Liver (tissue), 9 donors: ENCODE measurements around the gene CDC14A. TPM values are rescaled to one million over a fixed set of nuclear protein-coding genes. Genes with fewer than 3 reads are reported as not detected.
"Not testable (repeated sequence)": the region's sequence is repeated elsewhere in the genome, so short reads cannot be mapped to it uniquely, and the experiment has no call there.

Source experiments
- DNase-seq: peaks from one replicate; pipeline ENCODE4 v3.0.0-alpha.2; 2017; ENCODE audit warnings: low spot score
- H3K27ac ChIP-seq, 2 donors: one replicate each; pipeline ENCODE4 v1.7.0; 2013; ENCODE audit warnings: inconsistent platforms in 2 of 2, low read length in 2 of 2, control low read depth in 1 of 2, low read depth in 1 of 2, mild to moderate bottlenecking in 1 of 2
- H3K27me3 ChIP-seq, 4 donors: one replicate each; pipeline versions ENCODE4 v1.6.1 to v1.7.0; 2013; ENCODE audit warnings: low read length in 3 of 4, inconsistent platforms in 1 of 4, mild to moderate bottlenecking in 1 of 4, moderate library complexity in 1 of 4; ENCODE audit not compliant: control insufficient read depth in 4 of 4, insufficient read depth in 4 of 4
- H3K36me3 ChIP-seq, 4 donors: one replicate each; pipeline versions ENCODE4 v1.6.1 to v1.7.0; 2013; ENCODE audit warnings: low read length in 3 of 4, mild to moderate bottlenecking in 3 of 4, low read depth in 1 of 4, moderate library complexity in 1 of 4; ENCODE audit not compliant: control insufficient read depth in 4 of 4, insufficient read depth in 3 of 4
- H3K4me1 ChIP-seq, 4 donors: one replicate each; pipeline versions ENCODE4 v1.6.1 to v1.7.0; 2013; ENCODE audit warnings: low read length in 3 of 4, mild to moderate bottlenecking in 3 of 4, moderate library complexity in 1 of 4; ENCODE audit not compliant: control insufficient read depth in 4 of 4, insufficient read depth in 4 of 4
- H3K4me3 ChIP-seq, 3 donors: one replicate each; pipeline versions ENCODE4 v1.6.1 to v1.7.0; 2013; ENCODE audit warnings: low read length in 3 of 3, control low read depth in 1 of 3, low read depth in 1 of 3, mild to moderate bottlenecking in 1 of 3
- H3K9ac ChIP-seq, 2 donors: one replicate each; pipeline ENCODE4 v1.7.0; 2013; ENCODE audit warnings: low read length in 2 of 2, mild to moderate bottlenecking in 2 of 2, moderate library complexity in 2 of 2, control low read depth in 1 of 2, low read depth in 1 of 2
- H3K9me3 ChIP-seq, 4 donors: one replicate each; pipeline versions ENCODE4 v1.6.1 to v1.7.0; 2013; ENCODE audit warnings: low read length in 3 of 4; ENCODE audit not compliant: control insufficient read depth in 4 of 4
- EGR1 ChIP-seq, 2 donors: IDR thresholded peaks; 2 replicates each; pipeline ENCODE4 v1.6.1; 2016 to 2018; ENCODE audit warnings: antibody characterized with exemption in 2 of 2, low read depth in 2 of 2
- FOXA1 ChIP-seq: IDR thresholded peaks from 2 replicates; pipeline ENCODE4 v1.6.1; 2016; ENCODE audit warnings: antibody characterized with exemption
- FOXA2 ChIP-seq: IDR thresholded peaks from 2 replicates; pipeline ENCODE4 v1.6.1; 2016; ENCODE audit warnings: antibody characterized with exemption
- GABPA ChIP-seq, 2 donors: IDR thresholded peaks in 1 of 2; conservative IDR thresholded peaks in 1 of 2; 2 replicates each; pipeline ENCODE4 v1.6.1; 2016; ENCODE audit warnings: antibody characterized with exemption in 2 of 2, mild to moderate bottlenecking in 1 of 2, moderate library complexity in 1 of 2
- HNF4A ChIP-seq, 2 donors: conservative IDR thresholded peaks; 2 replicates each; pipeline ENCODE4 v1.6.1; 2016; ENCODE audit warnings: antibody characterized with exemption in 2 of 2, mild to moderate bottlenecking in 2 of 2
- HNF4G ChIP-seq: IDR thresholded peaks from 2 replicates; pipeline ENCODE4 v1.6.1; 2016; ENCODE audit warnings: antibody characterized with exemption
- JUND ChIP-seq, 2 donors: IDR thresholded peaks; 2 replicates each; pipeline ENCODE4 v1.6.1; 2016; ENCODE audit warnings: antibody characterized with exemption in 2 of 2
- NR2F2 ChIP-seq: IDR thresholded peaks from 2 replicates; pipeline ENCODE4 v1.6.1; 2016; ENCODE audit warnings: antibody characterized with exemption
- RAD21 ChIP-seq, 2 donors: IDR thresholded peaks; 2 replicates each; pipeline ENCODE4 v1.6.1; 2016; ENCODE audit warnings: antibody characterized with exemption in 2 of 2, mild to moderate bottlenecking in 2 of 2
- RXRA ChIP-seq, 2 donors: IDR thresholded peaks; 2 replicates each; pipeline ENCODE4 v1.6.1; 2017 to 2018; ENCODE audit warnings: antibody characterized with exemption in 2 of 2, mild to moderate bottlenecking in 1 of 2
- SP1 ChIP-seq: IDR thresholded peaks from 2 replicates; pipeline ENCODE4 v1.6.1; 2018; ENCODE audit warnings: antibody characterized with exemption, mild to moderate bottlenecking
- TAF1 ChIP-seq: conservative IDR thresholded peaks from 2 replicates; pipeline ENCODE4 v1.6.1; 2016; ENCODE audit warnings: antibody characterized with exemption, mild to moderate bottlenecking
- YY1 ChIP-seq: IDR thresholded peaks from 2 replicates; pipeline ENCODE4 v1.6.1; 2016; ENCODE audit warnings: antibody characterized with exemption, mild to moderate bottlenecking
- WGBS: extraction: QIAGEN DNeasy Blood & Tissue Kit; methylation state at CpG from one replicate; pipeline ENCODE4 v1.1.7; 2013; 5-methylcytosine and 5-hydroxymethylcytosine counted together
- polyA plus RNA-seq, 2 donors: library from polyadenylated mRNA; stranded (reverse) in 1 of 2; unstranded in 1 of 2; fragments of 200-250 nt in 1 of 2; fragments of >200 nt in 1 of 2; fragmentation: Nextera tagmentation in 1 of 2; extraction: Ambion mirVana in 1 of 2; gene quantifications; one replicate each; pipeline versions ENCODE4 v1.2.1 to v1.2.3, GENCODE V29; 2013 to 2015
- total RNA-seq, 2 donors: library from RNA; depleted of rRNA; stranded (reverse); fragments of >200 nt; gene quantifications; one replicate each; pipeline ENCODE4 v1.2.3, GENCODE V29; 2014
- TF ChIP-seq, protein P1 (sequence below): IDR thresholded peaks from 2 replicates; pipeline ENCODE4 v1.6.1; 2016; ENCODE audit warnings: antibody characterized with exemption, mild to moderate bottlenecking
- TF ChIP-seq, protein P2 (sequence below): fragments of 150-350 bp; IDR thresholded peaks from 2 replicates; pipeline ENCODE4 v1.5.1; 2017; ENCODE audit warnings: improper control_type of control experiment, low read depth, low read length; ENCODE audit not compliant: missing input control
- TF ChIP-seq, protein P3 (sequence below): IDR thresholded peaks from 2 replicates; pipeline ENCODE4 v1.6.1; 2016; ENCODE audit warnings: antibody characterized with exemption
- TF ChIP-seq, protein P4 (sequence below): IDR thresholded peaks from 2 replicates; pipeline ENCODE4 v1.6.1; 2016; ENCODE audit warnings: antibody characterized with exemption
- TF ChIP-seq, protein P5 (sequence below): IDR thresholded peaks from 2 replicates; pipeline ENCODE4 v1.6.1; 2016; ENCODE audit warnings: antibody characterized with exemption
- donor health status: healthy.
- donor health status: healthy.
- donor health status: healthy.
- donor health status: healthy.
- donor health status: healthy.

Gene CDC14A
- total and polyA plus RNA-seq, 4 donors, result 0.39 to 4.1 (median 2.6) TPM

DNA sequence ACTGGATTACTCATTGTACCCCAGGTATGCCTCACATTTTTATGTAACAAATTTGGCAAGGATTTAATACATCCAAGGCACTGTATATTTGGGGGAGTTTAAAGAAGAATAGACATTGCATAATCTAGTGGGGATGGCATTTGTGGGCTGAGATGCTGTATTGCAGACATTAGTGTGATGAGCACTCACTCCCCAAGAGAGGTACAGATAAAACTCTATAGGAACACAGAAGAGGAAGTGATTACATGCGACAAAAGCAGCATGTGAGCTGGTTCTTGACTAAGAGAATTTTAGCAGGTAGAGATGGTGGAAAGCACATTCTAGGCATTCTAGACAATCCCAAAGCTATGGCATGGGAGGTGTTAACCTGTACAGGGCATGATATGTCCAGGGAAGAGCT is 24.2 kb upstream of the CDC14A start (continued):
- no peak for TF ChIP-seq JUND (IDR thresholded peaks at IDR 0.05)

DNA sequence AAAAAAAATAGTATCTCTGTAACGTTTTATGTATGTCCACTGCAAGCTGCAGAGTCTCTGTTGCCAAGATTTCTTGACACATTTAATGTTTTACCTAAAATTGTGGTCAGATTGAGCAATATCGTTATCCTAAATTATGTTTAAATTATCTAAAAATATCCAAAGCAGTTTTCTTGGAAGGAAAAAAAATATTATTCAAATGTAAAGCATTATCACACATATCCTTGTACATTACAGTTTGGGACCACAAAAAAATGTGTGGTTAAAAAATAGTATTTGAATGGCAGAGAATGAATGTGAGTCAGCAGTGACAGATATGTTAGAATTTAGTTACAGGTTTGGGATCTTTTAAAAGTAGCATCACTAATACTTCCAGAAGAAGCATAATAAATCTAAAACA is 21.2 kb upstream of the CDC14A start:
- 59% methylated on average over 2 of the region's 2 CpGs for WGBS
- not testable (repeated sequence) for H3K36me3 ChIP-seq, H3K4me1 ChIP-seq, H3K27ac ChIP-seq, H3K9me3 ChIP-seq, H3K27me3 ChIP-seq, H3K4me3 ChIP-seq, H3K9ac ChIP-seq, DNase-seq

DNA sequence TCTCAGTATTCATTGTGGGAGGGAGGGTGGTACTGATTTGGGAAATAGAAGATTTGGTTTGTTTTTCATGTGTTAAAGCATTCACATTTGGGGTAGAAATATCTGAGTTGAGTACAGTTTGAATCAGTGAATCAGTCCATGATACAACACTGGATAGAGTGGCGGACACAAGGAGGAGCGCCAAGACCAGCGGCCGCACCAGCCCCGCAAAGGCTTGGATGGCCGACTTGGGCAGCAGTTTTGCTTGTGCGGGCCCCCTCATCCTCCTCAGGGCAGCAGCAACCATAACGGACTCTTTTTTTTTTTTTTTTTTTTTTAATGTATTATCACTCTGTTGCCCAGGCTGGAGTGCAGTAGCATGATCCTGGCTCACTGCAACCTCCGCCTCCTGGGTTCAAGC is 20.0 kb upstream of the CDC14A start:
- Histone ChIP-seq H3K9me3 (no peaks in the 10 kb centered on the region), H3K4me3 (no peak overlapping the region), H3K36me3 (no peaks in the 10 kb centered on the region), H3K27ac (no peak overlapping the region), H3K4me1 (no peaks in the 10 kb centered on the region), H3K9ac (no peak overlapping the region), H3K27me3 (no peaks in the 10 kb centered on the region)
- 94% methylated on average over 9 of the region's 9 CpGs for WGBS
- TF ChIP-seq EGR1 (IDR thresholded peaks at IDR 0.05; ENCODE audit: low read depth in 2 of 2) (no peak), YY1 (no peak), JUND (IDR thresholded peaks at IDR 0.05) (no peak), HNF4G (no peak), FOXA2 (no peak), RAD21 (IDR thresholded peaks at IDR 0.05) (no peak), NR2F2 (no peak), FOXA1 (no peak), RXRA (IDR thresholded peaks at IDR 0.05) (no peak), GABPA (IDR thresholded peaks at IDR 0.05 in 1 of 2, conservative IDR thresholded peaks at IDR 0.05 in 1 of 2) (no peak), SP1 (no peak), TAF1 (no peak), HNF4A (conservative IDR thresholded peaks at IDR 0.05) (no peak)
- TF ChIP-seq, protein P1, sequence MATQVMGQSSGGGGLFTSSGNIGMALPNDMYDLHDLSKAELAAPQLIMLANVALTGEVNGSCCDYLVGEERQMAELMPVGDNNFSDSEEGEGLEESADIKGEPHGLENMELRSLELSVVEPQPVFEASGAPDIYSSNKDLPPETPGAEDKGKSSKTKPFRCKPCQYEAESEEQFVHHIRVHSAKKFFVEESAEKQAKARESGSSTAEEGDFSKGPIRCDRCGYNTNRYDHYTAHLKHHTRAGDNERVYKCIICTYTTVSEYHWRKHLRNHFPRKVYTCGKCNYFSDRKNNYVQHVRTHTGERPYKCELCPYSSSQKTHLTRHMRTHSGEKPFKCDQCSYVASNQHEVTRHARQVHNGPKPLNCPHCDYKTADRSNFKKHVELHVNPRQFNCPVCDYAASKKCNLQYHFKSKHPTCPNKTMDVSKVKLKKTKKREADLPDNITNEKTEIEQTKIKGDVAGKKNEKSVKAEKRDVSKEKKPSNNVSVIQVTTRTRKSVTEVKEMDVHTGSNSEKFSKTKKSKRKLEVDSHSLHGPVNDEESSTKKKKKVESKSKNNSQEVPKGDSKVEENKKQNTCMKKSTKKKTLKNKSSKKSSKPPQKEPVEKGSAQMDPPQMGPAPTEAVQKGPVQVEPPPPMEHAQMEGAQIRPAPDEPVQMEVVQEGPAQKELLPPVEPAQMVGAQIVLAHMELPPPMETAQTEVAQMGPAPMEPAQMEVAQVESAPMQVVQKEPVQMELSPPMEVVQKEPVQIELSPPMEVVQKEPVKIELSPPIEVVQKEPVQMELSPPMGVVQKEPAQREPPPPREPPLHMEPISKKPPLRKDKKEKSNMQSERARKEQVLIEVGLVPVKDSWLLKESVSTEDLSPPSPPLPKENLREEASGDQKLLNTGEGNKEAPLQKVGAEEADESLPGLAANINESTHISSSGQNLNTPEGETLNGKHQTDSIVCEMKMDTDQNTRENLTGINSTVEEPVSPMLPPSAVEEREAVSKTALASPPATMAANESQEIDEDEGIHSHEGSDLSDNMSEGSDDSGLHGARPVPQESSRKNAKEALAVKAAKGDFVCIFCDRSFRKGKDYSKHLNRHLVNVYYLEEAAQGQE, result no peak
- TF ChIP-seq, protein P2, sequence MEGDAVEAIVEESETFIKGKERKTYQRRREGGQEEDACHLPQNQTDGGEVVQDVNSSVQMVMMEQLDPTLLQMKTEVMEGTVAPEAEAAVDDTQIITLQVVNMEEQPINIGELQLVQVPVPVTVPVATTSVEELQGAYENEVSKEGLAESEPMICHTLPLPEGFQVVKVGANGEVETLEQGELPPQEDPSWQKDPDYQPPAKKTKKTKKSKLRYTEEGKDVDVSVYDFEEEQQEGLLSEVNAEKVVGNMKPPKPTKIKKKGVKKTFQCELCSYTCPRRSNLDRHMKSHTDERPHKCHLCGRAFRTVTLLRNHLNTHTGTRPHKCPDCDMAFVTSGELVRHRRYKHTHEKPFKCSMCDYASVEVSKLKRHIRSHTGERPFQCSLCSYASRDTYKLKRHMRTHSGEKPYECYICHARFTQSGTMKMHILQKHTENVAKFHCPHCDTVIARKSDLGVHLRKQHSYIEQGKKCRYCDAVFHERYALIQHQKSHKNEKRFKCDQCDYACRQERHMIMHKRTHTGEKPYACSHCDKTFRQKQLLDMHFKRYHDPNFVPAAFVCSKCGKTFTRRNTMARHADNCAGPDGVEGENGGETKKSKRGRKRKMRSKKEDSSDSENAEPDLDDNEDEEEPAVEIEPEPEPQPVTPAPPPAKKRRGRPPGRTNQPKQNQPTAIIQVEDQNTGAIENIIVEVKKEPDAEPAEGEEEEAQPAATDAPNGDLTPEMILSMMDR, result no peak
- TF ChIP-seq, protein P3, sequence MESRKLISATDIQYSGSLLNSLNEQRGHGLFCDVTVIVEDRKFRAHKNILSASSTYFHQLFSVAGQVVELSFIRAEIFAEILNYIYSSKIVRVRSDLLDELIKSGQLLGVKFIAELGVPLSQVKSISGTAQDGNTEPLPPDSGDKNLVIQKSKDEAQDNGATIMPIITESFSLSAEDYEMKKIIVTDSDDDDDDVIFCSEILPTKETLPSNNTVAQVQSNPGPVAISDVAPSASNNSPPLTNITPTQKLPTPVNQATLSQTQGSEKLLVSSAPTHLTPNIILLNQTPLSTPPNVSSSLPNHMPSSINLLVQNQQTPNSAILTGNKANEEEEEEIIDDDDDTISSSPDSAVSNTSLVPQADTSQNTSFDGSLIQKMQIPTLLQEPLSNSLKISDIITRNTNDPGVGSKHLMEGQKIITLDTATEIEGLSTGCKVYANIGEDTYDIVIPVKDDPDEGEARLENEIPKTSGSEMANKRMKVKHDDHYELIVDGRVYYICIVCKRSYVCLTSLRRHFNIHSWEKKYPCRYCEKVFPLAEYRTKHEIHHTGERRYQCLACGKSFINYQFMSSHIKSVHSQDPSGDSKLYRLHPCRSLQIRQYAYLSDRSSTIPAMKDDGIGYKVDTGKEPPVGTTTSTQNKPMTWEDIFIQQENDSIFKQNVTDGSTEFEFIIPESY, result no peak
- TF ChIP-seq, protein P4, sequence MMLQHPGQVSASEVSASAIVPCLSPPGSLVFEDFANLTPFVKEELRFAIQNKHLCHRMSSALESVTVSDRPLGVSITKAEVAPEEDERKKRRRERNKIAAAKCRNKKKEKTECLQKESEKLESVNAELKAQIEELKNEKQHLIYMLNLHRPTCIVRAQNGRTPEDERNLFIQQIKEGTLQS, result no peak
- TF ChIP-seq, protein P5, sequence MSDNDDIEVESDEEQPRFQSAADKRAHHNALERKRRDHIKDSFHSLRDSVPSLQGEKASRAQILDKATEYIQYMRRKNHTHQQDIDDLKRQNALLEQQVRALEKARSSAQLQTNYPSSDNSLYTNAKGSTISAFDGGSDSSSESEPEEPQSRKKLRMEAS, result no peak
- no peak for DNase-seq
